IMR-90 (cell line): ENCODE results near the gene SERPINB13. TPM values are rescaled to one million over a fixed set of nuclear protein-coding genes. Genes with fewer than 3 reads are reported as not detected.

Source experiments
- ATAC-seq: fragments of 200-7000 bp; cut with Tn5 transposase; 2 replicates; pipeline ENCODE4 v1.9.1; 2020; ENCODE audit warnings: low read depth, mild to moderate bottlenecking, moderate library complexity
- BruUV-seq: library from RNA; stranded (reverse); fragments of 400-500 nt; replicated peaks from 2 replicates; lab custom pipeline; 2021; lab: Mats Ljungman, UMichigan
- CTCF ChIA-PET: fragments of 300-600 bp; formaldehyde crosslinking; extraction: SDS; loops from one replicate; lab custom pipeline; 2021; ENCODE audit warnings: antibody characterized with exemption; lab: Yijun Ruan, JAX
- POLR2A ChIA-PET: fragments of 300-600 bp; sonication (Branson Sonifier 250); formaldehyde crosslinking; loops from one replicate; lab custom pipeline; 2022; ENCODE audit warnings: antibody characterized with exemption; ENCODE audit not compliant: unreplicated experiment; lab: Charles Lee
- DNase-seq: peaks from one replicate; pipeline ENCODE4 v3.0.0; 2013
- H2AFZ ChIP-seq: replicated peaks from 2 replicates; pipeline ENCODE3; 2013; ENCODE audit warnings: low read length, mild to moderate bottlenecking; ENCODE audit not compliant: poor library complexity
- H2AK5ac ChIP-seq: 2 replicates; pipeline ENCODE4 v1.6.1; 2013; ENCODE audit warnings: low read depth, low read length, inconsistent platforms
- H2AK9ac ChIP-seq: replicated peaks from 2 replicates; pipeline ENCODE3; 2013; ENCODE audit warnings: mild to moderate bottlenecking, low read depth, low read length, moderate library complexity; ENCODE audit not compliant: poor library complexity
- H2BK120ac ChIP-seq: 2 replicates; pipeline ENCODE4 v1.6.1; 2013; ENCODE audit warnings: low read depth, low read length, inconsistent platforms
- H2BK15ac ChIP-seq: 3 replicates; pipeline ENCODE4 v1.6.1; 2013; ENCODE audit warnings: low read depth, low read length, inconsistent platforms
- H2BK20ac ChIP-seq: 2 replicates; pipeline ENCODE4 v1.6.1; 2013; ENCODE audit warnings: low read depth, mild to moderate bottlenecking, inconsistent platforms, low read length, moderate library complexity
- H2BK5ac ChIP-seq: 2 replicates; pipeline ENCODE4 v1.6.1; 2013; ENCODE audit warnings: mild to moderate bottlenecking, low read depth, low read length, inconsistent platforms; ENCODE audit not compliant: poor library complexity, severe bottlenecking
- H3K14ac ChIP-seq: replicated peaks from 2 replicates; pipeline ENCODE4 v1.6.1; 2013; ENCODE audit warnings: low read depth, low read length, inconsistent platforms
- H3K18ac ChIP-seq: 2 replicates; pipeline ENCODE4 v1.6.1; 2013; ENCODE audit warnings: low read depth, low read length, control low read depth
- H3K23ac ChIP-seq: 2 replicates; pipeline ENCODE4 v1.6.1; 2013; ENCODE audit warnings: low read depth, low read length, inconsistent platforms
- H3K27ac ChIP-seq: 2 replicates; pipeline ENCODE4 v1.5.1; 2013; ENCODE audit warnings: mild to moderate bottlenecking, control low read depth, low read length; ENCODE audit not compliant: insufficient read depth
- H3K27me3 ChIP-seq: 2 replicates; pipeline ENCODE4 v1.6.1; 2013; ENCODE audit warnings: low read length; ENCODE audit not compliant: control insufficient read depth, insufficient read depth
- H3K36me3 ChIP-seq: 2 replicates; pipeline ENCODE4 v1.6.1; 2013; ENCODE audit warnings: low read length, mixed read lengths; ENCODE audit not compliant: control insufficient read depth, insufficient read depth
- H3K4ac ChIP-seq: 2 replicates; pipeline ENCODE4 v1.6.1; 2013; ENCODE audit warnings: low read depth, low read length, inconsistent platforms
- H3K4me1 ChIP-seq: 2 replicates; pipeline ENCODE4 v1.6.1; 2013; ENCODE audit warnings: low read length, mixed read lengths; ENCODE audit not compliant: control insufficient read depth, insufficient read depth
- H3K4me2 ChIP-seq: 2 replicates; pipeline ENCODE4 v1.6.1; 2013; ENCODE audit warnings: low read depth, mild to moderate bottlenecking, control low read depth, low read length, moderate library complexity
- H3K4me3 ChIP-seq: 2 replicates; pipeline ENCODE4 v1.5.1; 2013; ENCODE audit warnings: low read depth, mild to moderate bottlenecking, control low read depth, low read length, moderate library complexity; ENCODE audit not compliant: insufficient read depth
- H3K56ac ChIP-seq: 2 replicates; pipeline ENCODE4 v1.6.1; 2013; ENCODE audit warnings: low read length, inconsistent platforms; ENCODE audit not compliant: insufficient read depth; ENCODE audit errors: extremely low read depth
- H3K79me1 ChIP-seq, 2 experiments: 2 replicates each; pipeline ENCODE4 v1.6.1; 2013; ENCODE audit warnings: low read length in 2 of 2, inconsistent platforms in 1 of 2, low read depth in 1 of 2
- H3K9ac ChIP-seq: 2 replicates; pipeline ENCODE4 v1.6.1; 2013; ENCODE audit warnings: low read depth, low read length, control low read depth
- H3K9me1 ChIP-seq: 2 replicates; pipeline ENCODE4 v1.6.1; 2013; ENCODE audit warnings: low read length, inconsistent platforms; ENCODE audit not compliant: insufficient read depth
- H3K9me3 ChIP-seq: 2 replicates; pipeline ENCODE4 v1.6.1; 2013; ENCODE audit warnings: low read length; ENCODE audit not compliant: control insufficient read depth, insufficient read depth
- H4K20me1 ChIP-seq: 2 replicates; pipeline ENCODE4 v1.6.1; 2013; ENCODE audit warnings: low read length, inconsistent platforms; ENCODE audit not compliant: insufficient read depth
- H4K5ac ChIP-seq: 2 replicates; pipeline ENCODE4 v1.6.1; 2013; ENCODE audit warnings: mild to moderate bottlenecking, low read depth, low read length, control low read depth
- H4K8ac ChIP-seq, 2 experiments: 2 replicates each; pipeline ENCODE4 v1.6.1; 2013; ENCODE audit warnings: low read depth in 2 of 2, low read length in 2 of 2, control low read depth in 1 of 2, inconsistent platforms in 1 of 2
- H4K91ac ChIP-seq: 2 replicates; pipeline ENCODE4 v1.6.1; 2013; ENCODE audit warnings: low read depth, low read length, inconsistent platforms; ENCODE audit not compliant: insufficient read depth
- BHLHE40 ChIP-seq: fragments of 150-350 bp; IDR thresholded peaks from 2 replicates; pipeline ENCODE4 v1.6.1; 2016; ENCODE audit warnings: mild to moderate bottlenecking, low read depth, low read length
- CEBPB ChIP-seq: IDR thresholded peaks from 2 replicates; pipeline ENCODE4 v1.6.1; 2012; ENCODE audit warnings: low read depth, low read length, improper control_type of control experiment
- CHD1 ChIP-seq: IDR thresholded peaks from 2 replicates; pipeline ENCODE4 v1.6.1; 2012; ENCODE audit warnings: low read depth, low read length, improper control_type of control experiment
- ELK1 ChIP-seq: fragments of 150-350 bp; IDR thresholded peaks from 2 replicates; pipeline ENCODE4 v1.6.1; 2016; ENCODE audit warnings: low read depth, mild to moderate bottlenecking, low read length, moderate library complexity, borderline replicate concordance
- FOS ChIP-seq: fragments of 150-350 bp; IDR thresholded peaks from 2 replicates; pipeline ENCODE4 v1.6.1; 2016; ENCODE audit warnings: low read depth, low read length
- MAFK ChIP-seq: IDR thresholded peaks from 2 replicates; pipeline ENCODE4 v1.6.1; 2012; ENCODE audit warnings: low read depth, low read length, improper control_type of control experiment
- MAZ ChIP-seq: IDR thresholded peaks from 2 replicates; pipeline ENCODE4 v1.6.1; 2012; ENCODE audit warnings: low read depth, mild to moderate bottlenecking, low read length, improper control_type of control experiment, moderate library complexity, borderline replicate concordance
- MXI1 ChIP-seq: IDR thresholded peaks from 2 replicates; pipeline ENCODE4 v1.6.1; 2012; ENCODE audit warnings: low read depth, mild to moderate bottlenecking, low read length, moderate library complexity, borderline replicate concordance
- NFE2L2 ChIP-seq: fragments of 150-350 bp; IDR thresholded peaks from 2 replicates; pipeline ENCODE4 v1.6.1; 2016; ENCODE audit warnings: low read depth, mild to moderate bottlenecking, low read length
- POLR2A ChIP-seq: IDR thresholded peaks from 2 replicates; pipeline ENCODE4 v1.6.1; 2012; ENCODE audit warnings: mild to moderate bottlenecking, low read depth, low read length
- RAD21 ChIP-seq: IDR thresholded peaks from 2 replicates; pipeline ENCODE4 v1.6.1; 2012; ENCODE audit warnings: low read length, improper control_type of control experiment
- RCOR1 ChIP-seq: IDR thresholded peaks from 2 replicates; pipeline ENCODE4 v1.6.1; 2012; ENCODE audit warnings: mild to moderate bottlenecking, low read length, improper control_type of control experiment; ENCODE audit not compliant: insufficient replicate concordance
- RFX5 ChIP-seq: IDR thresholded peaks from 2 replicates; pipeline ENCODE4 v1.8.0; 2012; ENCODE audit warnings: low read depth, mild to moderate bottlenecking, low read length, moderate library complexity
- SMC3 ChIP-seq: fragments of 150-350 bp; IDR thresholded peaks from 2 replicates; pipeline ENCODE4 v1.6.1; 2016; ENCODE audit warnings: low read depth, mild to moderate bottlenecking, antibody characterized with exemption, low read length, moderate library complexity
- USF2 ChIP-seq: fragments of 150-350 bp; IDR thresholded peaks from 2 replicates; pipeline ENCODE4 v1.6.1; 2017; ENCODE audit warnings: mild to moderate bottlenecking, antibody characterized with exemption, low read length, low read depth
- dilution Hi-C: fragments of 300-500 bp; cut with HindIII; formaldehyde crosslinking; loops from one replicate; pipeline ENCODE4 v1.14.3; 2018; ENCODE audit warnings: low sequenced_read_pairs; ENCODE audit not compliant: unreplicated experiment
- in situ Hi-C: fragments of 300-500 bp; cut with MboI; formaldehyde crosslinking; loops from 3 replicates; pipeline ENCODE4 v1.14.3; 2019; ENCODE audit warnings: low sequenced_read_pairs, inconsistent platforms, mixed read lengths
- intact Hi-C: fragments of 100-400 bp; cut with micrococcal nuclease; formaldehyde crosslinking; loops from 2 replicates; pipeline ENCODE4 v1.10.0; 2022
- polyA plus RNA-seq, 3 experiments: library from polyadenylated mRNA; depleted of rRNA; stranded (reverse); fragments of >200 nt; gene quantifications; 2 replicates each; pipeline ENCODE4 v1.2.3, GENCODE V29; 2012; ENCODE audit warnings: low replicate concordance in 1 of 3
- total RNA-seq: library from RNA; depleted of rRNA; stranded (reverse); fragments of >200 nt; gene quantifications from 2 replicates; pipeline ENCODE4 v1.2.3, GENCODE V29; 2012
- TF ChIP-seq, protein P1 (sequence below): conservative IDR thresholded peaks from 2 replicates; pipeline ENCODE4 v1.5.1; 2012; ENCODE audit warnings: mild to moderate bottlenecking, low read depth, low read length, improper control_type of control experiment

SERPINB13 gene
- total and polyA plus RNA-seq, 2 of the 4 experiments (the other 2 are of a cell fraction), result not detected

- no peak overlapping the region for H3K23ac ChIP-seq
- dilution Hi-C loops (no loop called here), in situ Hi-C loops (no loop called here), intact Hi-C loops (no loop called here)
- no peak overlapping the region for H3K9ac ChIP-seq
- H3K4me1 ChIP-seq, result no peaks in the 10 kb centered on the region
- H2AK5ac ChIP-seq, result no peak overlapping the region
- DNase-seq, result no peak
- no peaks in the 10 kb centered on the region; the same call in 1 of the 2 replicates for H3K27me3 ChIP-seq
- no peak overlapping the region for H2AFZ ChIP-seq
- no peak overlapping the region for H4K5ac ChIP-seq
- H2BK20ac ChIP-seq, result no peak overlapping the region
- H2BK15ac ChIP-seq, result no peak overlapping the region
- no peak overlapping the region for H3K56ac ChIP-seq
- H2AK9ac ChIP-seq, result no peak overlapping the region
- H3K27ac ChIP-seq, result no peak overlapping the region
- TF ChIP-seq USF2 (no peak), SMC3 (no peak), MAZ (no peak), MAFK (no peak), CHD1 (no peak), BHLHE40 (no peak), ELK1 (no peak), NFE2L2 (no peak), CEBPB (no peak), FOS (no peak), MXI1 (no peak), POLR2A (no peak), RCOR1 (no peak), RFX5 (no peak), RAD21 (no peak)
- TF ChIP-seq, protein P1, sequence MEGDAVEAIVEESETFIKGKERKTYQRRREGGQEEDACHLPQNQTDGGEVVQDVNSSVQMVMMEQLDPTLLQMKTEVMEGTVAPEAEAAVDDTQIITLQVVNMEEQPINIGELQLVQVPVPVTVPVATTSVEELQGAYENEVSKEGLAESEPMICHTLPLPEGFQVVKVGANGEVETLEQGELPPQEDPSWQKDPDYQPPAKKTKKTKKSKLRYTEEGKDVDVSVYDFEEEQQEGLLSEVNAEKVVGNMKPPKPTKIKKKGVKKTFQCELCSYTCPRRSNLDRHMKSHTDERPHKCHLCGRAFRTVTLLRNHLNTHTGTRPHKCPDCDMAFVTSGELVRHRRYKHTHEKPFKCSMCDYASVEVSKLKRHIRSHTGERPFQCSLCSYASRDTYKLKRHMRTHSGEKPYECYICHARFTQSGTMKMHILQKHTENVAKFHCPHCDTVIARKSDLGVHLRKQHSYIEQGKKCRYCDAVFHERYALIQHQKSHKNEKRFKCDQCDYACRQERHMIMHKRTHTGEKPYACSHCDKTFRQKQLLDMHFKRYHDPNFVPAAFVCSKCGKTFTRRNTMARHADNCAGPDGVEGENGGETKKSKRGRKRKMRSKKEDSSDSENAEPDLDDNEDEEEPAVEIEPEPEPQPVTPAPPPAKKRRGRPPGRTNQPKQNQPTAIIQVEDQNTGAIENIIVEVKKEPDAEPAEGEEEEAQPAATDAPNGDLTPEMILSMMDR, result no peak
- no peaks in the 10 kb centered on the region for H3K79me1 ChIP-seq
- no peak overlapping the region for H3K18ac ChIP-seq
- no TSS peak for BruUV-seq
- no peaks in the 10 kb centered on the region for H3K9me3 ChIP-seq
- no peak overlapping the region for H2BK5ac ChIP-seq
- no peak overlapping the region for H3K14ac ChIP-seq
- no peak overlapping the region for H4K91ac ChIP-seq
- H4K8ac ChIP-seq, result no peak overlapping the region
- H3K4ac ChIP-seq, result no peak overlapping the region
- ChIA-PET POLR2A (no interaction called here), CTCF (no interaction called here)
- H4K20me1 ChIP-seq, result no peaks in the 10 kb centered on the region
- no peak overlapping the region for H3K4me2 ChIP-seq
- H2BK120ac ChIP-seq, result no peak overlapping the region
- no peak for ATAC-seq
- no peak overlapping the region for H3K4me3 ChIP-seq
- H3K36me3 ChIP-seq, result no peaks in the 10 kb centered on the region
- H3K9me1 ChIP-seq, result no peaks in the 10 kb centered on the region
Observed at GRCh38 chr18:63646936-63647335, 59.8 kb downstream of the SERPINB13 start.
